GM21576 (cell line): ENCODE measurements around the gene SEC14L5.

Source experiments
- ATAC-seq: cut with Tn5 transposase; IDR thresholded peaks from one replicate; pipeline ENCODE4 v1.9.1; 2021; ENCODE audit warnings: mild to moderate bottlenecking, moderate library complexity; ENCODE audit not compliant: unreplicated experiment

Gene SEC14L5

GRCh38 chr16:5062790-5063765, 104.9 kb downstream of the SEC14L5 start:
- no peak for ATAC-seq

GRCh38 chr16:5064915-5065314, 106.8 kb downstream of the SEC14L5 start:
- no peak for ATAC-seq

GRCh38 chr16:5065326-5065725, 107.2 kb downstream of the SEC14L5 start:
- no peak for ATAC-seq

DNA sequence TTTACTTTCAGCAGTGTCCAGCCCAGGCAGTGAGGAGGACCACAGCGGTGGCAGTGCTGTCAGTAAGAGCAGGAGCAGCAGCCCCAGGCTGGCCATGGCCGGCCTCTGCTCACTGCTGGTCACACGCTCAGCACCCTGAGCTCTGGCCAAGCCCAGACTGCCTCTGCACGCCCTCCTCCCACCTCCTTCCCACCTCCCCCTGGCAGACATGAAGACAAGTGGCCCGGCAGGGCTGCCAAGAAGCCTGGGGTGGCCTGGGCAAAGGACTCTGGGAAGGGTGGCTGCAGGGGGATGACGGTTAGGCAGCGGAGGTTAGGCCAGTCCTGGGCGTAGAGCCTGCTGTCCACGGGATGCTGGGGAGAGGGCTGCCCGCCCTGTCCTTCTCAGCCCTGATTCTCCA, 107.7 kb downstream of the SEC14L5 start, which contains the start of gene C16orf89:
TSS of gene C16orf89 (minus strand) at position 144 of the 400 bp plus-strand sequence. CDS start at position 96, 48 bp downstream.
- ATAC-seq = no peak

DNA sequence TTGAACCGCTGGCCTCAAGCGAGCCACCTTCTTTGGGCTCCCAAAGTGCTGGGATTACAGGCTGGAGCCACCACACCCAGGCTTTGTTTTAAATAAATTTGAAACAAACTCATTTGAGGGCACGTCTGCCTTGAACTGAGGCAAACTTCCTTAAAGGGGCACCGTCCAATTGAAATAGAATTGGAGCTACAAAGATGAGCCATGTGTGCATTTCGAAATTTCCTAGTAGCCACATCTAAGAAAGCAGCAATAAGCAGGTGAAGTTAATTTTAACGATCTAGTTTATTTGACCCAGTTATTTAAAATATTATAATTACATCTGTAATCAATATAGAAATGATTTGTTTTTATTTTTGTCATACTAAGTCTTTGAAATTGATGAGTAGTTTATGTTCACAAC, 108.4 kb downstream of the SEC14L5 start:
- no peak for ATAC-seq
